ENCODE measurements around the gene HRNR.
"Not testable (repeated sequence)": the region's sequence is repeated elsewhere in the genome, so short reads cannot be mapped to it uniquely, and the experiment has no call there.

HRNR gene

GRCh38 chr1:152219438-152219837 lies 4.6 kb downstream of the HRNR start:
- H3K27ac ChIP-seq (ENCODE audit: low read depth, low read length); H3K36me3 ChIP-seq (ENCODE audit: insufficient read depth, low read length); H3K9ac ChIP-seq (ENCODE audit: low read depth, low read length); H3K4me3 ChIP-seq (ENCODE audit: low read length); H3K27me3 ChIP-seq (ENCODE audit: insufficient read depth, low read length); H3K4me1 ChIP-seq (ENCODE audit: insufficient read depth, low read length): not testable (repeated sequence)
- 77% methylated on average over 14 of the region's 14 CpGs for WGBS
- H3K9me3 ChIP-seq (ENCODE audit: insufficient read depth, low read depth, low read length) = peaks cover 69% of the 10 kb centered on the region

DNA sequence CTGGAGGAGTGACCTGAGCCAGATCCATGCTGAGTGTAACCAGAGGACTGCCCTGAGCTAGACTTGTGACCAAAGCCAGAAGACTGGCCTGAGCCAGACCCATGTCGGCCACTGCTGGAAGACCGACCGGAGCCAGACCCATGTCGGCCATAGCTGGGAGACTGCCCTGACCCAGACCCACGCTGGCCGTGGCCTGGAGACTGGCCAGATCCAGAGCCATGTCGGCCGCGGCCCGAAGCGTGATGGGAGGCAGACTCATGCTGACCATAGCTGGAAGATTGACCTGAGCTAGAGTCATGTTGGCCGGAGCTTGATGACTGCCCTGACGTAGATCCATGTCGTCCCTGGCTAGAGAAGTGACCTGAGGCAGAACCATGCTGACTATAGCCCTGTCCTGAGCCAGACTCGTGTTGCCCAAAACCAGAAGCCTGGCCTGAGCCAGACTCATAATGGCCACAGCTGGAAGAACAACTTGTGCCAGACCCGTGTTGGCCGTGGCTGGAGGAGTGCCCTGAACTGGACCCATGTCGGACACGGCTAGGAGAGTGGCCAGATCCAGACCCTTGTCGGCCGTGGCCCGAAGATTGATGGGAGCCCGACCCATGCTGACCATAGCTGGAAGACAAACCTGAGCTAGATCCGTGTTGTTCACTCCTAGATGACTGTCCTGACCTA lies 5.1 kb downstream of the HRNR start:
- H3K9ac ChIP-seq (ENCODE audit: low read depth, low read length) = no peak overlapping the region
- WGBS = 87% methylated on average over 24 of the region's 24 CpGs
- no peaks in the 10 kb centered on the region for H3K4me1 ChIP-seq (ENCODE audit: insufficient read depth, low read length)
- H3K9me3 ChIP-seq (ENCODE audit: insufficient read depth, low read depth, low read length) = peaks cover 64% of the 10 kb centered on the region
- H3K27me3 ChIP-seq (ENCODE audit: insufficient read depth, low read length) = no peaks in the 10 kb centered on the region
- H3K36me3 ChIP-seq (ENCODE audit: insufficient read depth, low read length) = no peaks in the 10 kb centered on the region
- no peak overlapping the region for H3K4me3 ChIP-seq (ENCODE audit: low read length)
- H3K27ac ChIP-seq (ENCODE audit: low read depth, low read length) = no peak overlapping the region

DNA sequence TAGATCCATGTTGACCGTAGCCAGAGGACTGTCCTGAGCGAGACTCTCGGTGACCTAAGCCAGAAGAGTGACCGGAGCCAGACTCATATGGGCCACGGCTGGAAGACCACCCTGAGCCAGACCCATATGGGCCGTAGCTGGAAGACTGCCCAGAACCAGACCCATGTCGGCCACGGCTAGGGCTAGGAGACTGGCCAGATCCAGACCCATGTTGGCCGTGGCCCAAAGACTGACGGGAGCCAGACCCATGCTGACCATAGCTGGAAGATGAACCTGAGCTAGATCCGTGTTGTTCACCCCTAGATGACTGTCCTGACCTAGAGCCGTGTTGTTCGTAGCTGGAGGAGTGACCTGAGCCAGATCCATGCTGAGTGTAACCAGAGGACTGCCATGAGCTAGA lies 8.4 kb downstream of the HRNR start:
- not testable (repeated sequence) for H3K4me3 ChIP-seq (ENCODE audit: low read length); H3K36me3 ChIP-seq (ENCODE audit: insufficient read depth, low read length); H3K4me1 ChIP-seq (ENCODE audit: insufficient read depth, low read length); H3K9ac ChIP-seq (ENCODE audit: low read depth, low read length); H3K27ac ChIP-seq (ENCODE audit: low read depth, low read length); H3K27me3 ChIP-seq (ENCODE audit: insufficient read depth, low read length)
- WGBS = 87% methylated on average over 12 of the region's 13 CpGs
- peaks cover 56% of the 10 kb centered on the region for H3K9me3 ChIP-seq (ENCODE audit: insufficient read depth, low read depth, low read length)

- peaks cover 56% of the 10 kb centered on the region for H3K9me3 ChIP-seq (ENCODE audit: insufficient read depth, low read depth, low read length)
- not testable (repeated sequence) for H3K4me1 ChIP-seq (ENCODE audit: insufficient read depth, low read length); H3K9ac ChIP-seq (ENCODE audit: low read depth, low read length); H3K36me3 ChIP-seq (ENCODE audit: insufficient read depth, low read length); H3K27ac ChIP-seq (ENCODE audit: low read depth, low read length); H3K27me3 ChIP-seq (ENCODE audit: insufficient read depth, low read length); H3K4me3 ChIP-seq (ENCODE audit: low read length)
- 90% methylated on average over 8 of the region's 21 CpGs for WGBS
Measured at GRCh38 chr1:152214911-152215310, 9.1 kb downstream of the HRNR start.

GRCh38 chr1:152198982-152199381 lies 25.0 kb downstream of the HRNR start:
- peaks cover 59% of the 10 kb centered on the region for H3K9me3 ChIP-seq (ENCODE audit: insufficient read depth, low read depth, low read length)
- H3K27ac ChIP-seq (ENCODE audit: low read depth, low read length) = no peak overlapping the region
- H3K4me1 ChIP-seq (ENCODE audit: insufficient read depth, low read length) = no peaks in the 10 kb centered on the region
- no peaks in the 10 kb centered on the region for H3K27me3 ChIP-seq (ENCODE audit: insufficient read depth, low read length)
- H3K36me3 ChIP-seq (ENCODE audit: insufficient read depth, low read length) = no peaks in the 10 kb centered on the region
- H3K9ac ChIP-seq (ENCODE audit: low read depth, low read length) = no peak overlapping the region
- H3K4me3 ChIP-seq (ENCODE audit: low read length) = no peak overlapping the region

DNA sequence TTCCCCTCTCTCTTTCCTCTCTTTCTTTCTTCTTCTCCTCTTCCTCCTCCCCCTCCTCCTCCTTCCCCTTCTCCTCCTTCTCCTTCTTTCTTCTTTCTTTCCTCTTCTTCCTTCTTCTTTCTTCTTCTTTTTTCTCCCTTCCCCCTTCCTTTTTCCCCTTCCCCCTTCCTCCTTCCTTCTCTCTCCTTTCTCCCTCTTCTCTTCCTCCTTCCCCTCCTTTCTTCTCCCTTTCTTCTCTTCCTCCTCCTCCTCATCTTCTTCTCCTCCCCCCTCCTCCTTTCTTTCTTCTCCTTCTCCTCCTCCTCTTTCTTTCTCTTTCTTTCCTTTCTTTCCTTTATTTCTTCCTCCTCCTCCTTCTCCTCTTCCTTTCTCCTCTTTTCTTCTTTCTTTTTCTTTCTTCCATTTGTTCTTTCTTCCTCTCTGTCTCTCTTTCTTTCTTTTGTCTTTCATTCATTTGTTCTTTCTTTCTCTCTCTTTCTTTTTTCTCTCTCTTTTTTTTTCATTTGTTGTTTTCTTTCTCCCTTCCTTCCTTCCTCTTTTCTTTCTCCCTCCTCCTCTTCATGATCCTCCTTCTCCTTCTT lies 26.5 kb downstream of the HRNR start:
- H3K4me3 ChIP-seq (ENCODE audit: low read length) = no peak overlapping the region
- H3K27ac ChIP-seq (ENCODE audit: low read depth, low read length) = no peak overlapping the region
- H3K4me1 ChIP-seq (ENCODE audit: insufficient read depth, low read length) = no peaks in the 10 kb centered on the region
- peaks cover 58% of the 10 kb centered on the region for H3K9me3 ChIP-seq (ENCODE audit: insufficient read depth, low read depth, low read length)
- H3K36me3 ChIP-seq (ENCODE audit: insufficient read depth, low read length) = no peaks in the 10 kb centered on the region
- H3K9ac ChIP-seq (ENCODE audit: low read depth, low read length) = no peak overlapping the region
- no peaks in the 10 kb centered on the region for H3K27me3 ChIP-seq (ENCODE audit: insufficient read depth, low read length)

DNA sequence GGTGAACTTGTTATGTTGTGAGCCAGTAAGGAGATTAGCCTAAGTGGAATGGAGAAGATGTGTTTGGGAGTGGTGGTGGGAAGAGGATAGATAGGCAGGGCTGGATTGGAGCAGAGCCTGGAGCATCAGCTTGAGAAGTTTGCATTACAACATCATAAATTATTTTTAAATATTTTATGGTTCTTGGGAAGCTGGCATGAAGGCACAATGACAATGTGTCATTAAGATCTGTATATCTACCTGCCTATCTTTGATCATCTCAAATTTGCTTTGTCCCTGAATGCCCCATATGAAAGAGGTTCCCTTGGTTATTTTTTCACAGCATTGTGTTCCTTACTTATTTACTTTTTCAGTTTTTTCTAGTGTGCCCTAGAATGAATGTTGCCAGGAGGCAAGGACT lies 32.3 kb downstream of the HRNR start:
- Histone ChIP-seq H3K27ac (ENCODE audit: low read depth, low read length) (no peak overlapping the region), H3K27me3 (ENCODE audit: insufficient read depth, low read length) (no peaks in the 10 kb centered on the region), H3K4me3 (ENCODE audit: low read length) (no peak overlapping the region), H3K9ac (ENCODE audit: low read depth, low read length) (no peak overlapping the region), H3K36me3 (ENCODE audit: insufficient read depth, low read length) (no peaks in the 10 kb centered on the region), H3K4me1 (ENCODE audit: insufficient read depth, low read length) (no peaks in the 10 kb centered on the region), H3K9me3 (ENCODE audit: insufficient read depth, low read depth, low read length) (peaks cover 26% of the 10 kb centered on the region)

DNA sequence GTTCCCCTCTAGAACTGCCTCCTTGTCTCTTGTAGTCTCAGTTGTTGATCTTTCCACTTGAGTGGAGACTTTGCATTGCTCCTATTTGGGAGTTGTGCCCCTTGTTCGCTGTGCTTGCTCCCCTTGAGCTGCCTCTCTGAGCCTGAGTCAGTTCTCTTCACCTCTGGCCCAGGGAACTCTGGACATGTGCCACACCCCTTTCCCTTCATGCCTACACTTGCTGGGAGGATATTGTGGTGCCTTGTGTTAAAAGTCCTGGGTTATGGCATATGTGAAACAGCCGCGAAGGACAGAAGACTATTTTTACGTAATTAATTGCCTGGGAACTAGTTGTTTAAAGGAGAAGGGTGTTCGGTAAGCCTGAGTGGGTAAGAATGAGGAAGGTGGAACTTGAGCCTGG lies 32.7 kb downstream of the HRNR start:
- no peak overlapping the region for H3K9ac ChIP-seq (ENCODE audit: low read depth, low read length)
- H3K4me1 ChIP-seq (ENCODE audit: insufficient read depth, low read length) = no peaks in the 10 kb centered on the region
- peaks cover 26% of the 10 kb centered on the region for H3K9me3 ChIP-seq (ENCODE audit: insufficient read depth, low read depth, low read length)
- H3K27ac ChIP-seq (ENCODE audit: low read depth, low read length) = no peak overlapping the region
- 60% methylated on average over 5 of the region's 5 CpGs for WGBS
- no peak overlapping the region for H3K4me3 ChIP-seq (ENCODE audit: low read length)
- no peaks in the 10 kb centered on the region for H3K27me3 ChIP-seq (ENCODE audit: insufficient read depth, low read length)
- no peaks in the 10 kb centered on the region for H3K36me3 ChIP-seq (ENCODE audit: insufficient read depth, low read length)

GRCh38 chr1:152190589-152190988 lies 33.4 kb downstream of the HRNR start:
- Histone ChIP-seq H3K4me3 (ENCODE audit: low read length) (no peak overlapping the region), H3K9me3 (ENCODE audit: insufficient read depth, low read depth, low read length) (peaks cover 26% of the 10 kb centered on the region)

DNA sequence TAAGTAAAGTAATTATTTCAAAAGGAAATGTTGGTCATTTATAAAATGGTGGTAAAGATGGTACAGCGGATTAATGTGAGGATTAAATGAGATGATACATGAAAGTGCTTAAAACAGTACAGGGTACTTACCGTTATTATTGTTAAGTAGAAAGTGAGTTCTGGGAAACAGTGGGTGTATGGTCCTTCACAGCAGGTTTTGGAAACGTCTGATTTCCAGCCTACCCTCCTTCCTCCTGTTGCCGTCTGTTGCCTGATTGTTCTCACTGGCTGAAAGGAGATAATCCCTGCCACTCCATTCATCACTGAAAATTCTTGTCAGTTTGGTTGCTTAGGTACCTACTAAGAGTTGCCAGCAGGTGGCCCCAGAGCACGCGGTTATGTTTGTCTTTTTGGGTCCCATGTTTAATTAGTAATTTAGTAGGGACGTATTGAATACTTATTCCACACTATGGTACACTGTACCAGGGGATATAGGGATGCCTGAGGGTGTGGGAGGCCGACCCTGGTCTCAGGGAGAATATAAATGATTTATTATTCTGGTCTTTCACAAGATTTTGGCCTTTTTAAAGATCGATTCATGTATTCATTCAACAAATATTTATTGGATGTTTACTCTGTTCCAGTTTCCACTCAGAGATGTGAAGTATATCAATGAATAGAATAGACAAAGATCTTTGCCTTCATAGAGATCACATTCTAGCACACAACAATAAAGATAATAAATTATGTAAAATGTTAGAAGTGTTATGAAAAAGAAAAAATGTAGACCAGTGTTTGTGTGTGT lies 34.1 kb downstream of the HRNR start:
- H3K27me3 ChIP-seq (ENCODE audit: insufficient read depth, low read length) = no peaks in the 10 kb centered on the region
- H3K9me3 ChIP-seq (ENCODE audit: insufficient read depth, low read depth, low read length) = peaks cover 23% of the 10 kb centered on the region
- H3K4me3 ChIP-seq (ENCODE audit: low read length) = no peak overlapping the region
- H3K27ac ChIP-seq (ENCODE audit: low read depth, low read length) = no peak overlapping the region
- no peak overlapping the region for H3K9ac ChIP-seq (ENCODE audit: low read depth, low read length)
- no peaks in the 10 kb centered on the region for H3K4me1 ChIP-seq (ENCODE audit: insufficient read depth, low read length)
- H3K36me3 ChIP-seq (ENCODE audit: insufficient read depth, low read length) = no peaks in the 10 kb centered on the region
- WGBS = 53% methylated on average over 4 of the region's 9 CpGs

More at GRCh38 chr1:152190589-152190988, 33.4 kb downstream of the HRNR start:
- WGBS = 94% methylated on average over 1 of the region's 2 CpGs
- Histone ChIP-seq H3K27me3 (ENCODE audit: insufficient read depth, low read length) (no peaks in the 10 kb centered on the region), H3K9ac (ENCODE audit: low read depth, low read length) (no peak overlapping the region), H3K27ac (ENCODE audit: low read depth, low read length) (no peak overlapping the region), H3K4me1 (ENCODE audit: insufficient read depth, low read length) (no peaks in the 10 kb centered on the region), H3K36me3 (ENCODE audit: insufficient read depth, low read length) (no peaks in the 10 kb centered on the region)

- Histone ChIP-seq H3K4me3 (ENCODE audit: low read length) (no peak overlapping the region), H3K27me3 (ENCODE audit: insufficient read depth, low read length) (no peaks in the 10 kb centered on the region), H3K9me3 (ENCODE audit: insufficient read depth, low read depth, low read length) (peaks cover 18% of the 10 kb centered on the region), H3K36me3 (ENCODE audit: insufficient read depth, low read length) (no peaks in the 10 kb centered on the region), H3K4me1 (ENCODE audit: insufficient read depth, low read length) (no peaks in the 10 kb centered on the region), H3K27ac (ENCODE audit: low read depth, low read length) (no peak overlapping the region), H3K9ac (ENCODE audit: low read depth, low read length) (no peak overlapping the region)
- 85% methylated on average over 62 of the region's 62 CpGs for WGBS
Measured at GRCh38 chr1:152188673-152189591, 35.1 kb downstream of the HRNR start.
